Hematopoietic multipotent progenitor cell (in vitro differentiated cells): ENCODE data around the gene LRRC27. TPM values are rescaled to one million over a fixed set of nuclear protein-coding genes. Genes with fewer than 3 reads are reported as not detected.
"Not testable (repeated sequence)": the region's sequence is repeated elsewhere in the genome, so short reads cannot be mapped to it uniquely, and the experiment has no call there.

Experiments used
- DNase-seq, 3 donors: peaks; one replicate each; pipeline ENCODE4 v3.0.0-alpha.2; 2011 to 2015; ENCODE audit warnings: low read depth in 2 of 3, low spot score in 2 of 3
- total RNA-seq: library from RNA; depleted of rRNA; stranded (reverse); fragments of >200 nt; gene quantifications from one replicate; pipeline ENCODE4 v1.2.3, GENCODE V29; 2012

Gene LRRC27
- total RNA-seq, 1 donor, result 8.1 TPM

DNA sequence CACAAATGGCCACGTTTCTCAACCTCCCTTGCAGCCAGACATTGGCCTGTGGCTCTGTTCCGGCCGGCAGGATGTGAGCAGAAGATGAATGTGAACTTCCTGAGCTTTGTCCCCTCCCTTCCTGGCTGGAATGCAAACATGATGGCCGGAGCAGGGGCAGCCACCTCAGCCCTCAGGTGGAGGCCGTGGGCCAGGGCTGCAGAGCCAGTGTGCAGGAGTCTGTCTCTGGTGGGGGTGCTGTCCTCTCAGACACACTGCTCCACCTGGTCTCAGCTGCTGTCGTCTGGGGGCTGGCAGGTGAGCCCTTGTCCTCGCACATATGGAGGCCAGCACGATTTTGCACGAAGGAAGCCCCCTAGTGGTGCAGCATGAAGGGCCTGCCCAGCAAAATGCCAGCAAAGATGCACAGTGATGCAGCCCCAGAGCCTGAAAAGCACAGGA, 39.7 kb downstream of the LRRC27 start:
- no peak for DNase-seq

DNA sequence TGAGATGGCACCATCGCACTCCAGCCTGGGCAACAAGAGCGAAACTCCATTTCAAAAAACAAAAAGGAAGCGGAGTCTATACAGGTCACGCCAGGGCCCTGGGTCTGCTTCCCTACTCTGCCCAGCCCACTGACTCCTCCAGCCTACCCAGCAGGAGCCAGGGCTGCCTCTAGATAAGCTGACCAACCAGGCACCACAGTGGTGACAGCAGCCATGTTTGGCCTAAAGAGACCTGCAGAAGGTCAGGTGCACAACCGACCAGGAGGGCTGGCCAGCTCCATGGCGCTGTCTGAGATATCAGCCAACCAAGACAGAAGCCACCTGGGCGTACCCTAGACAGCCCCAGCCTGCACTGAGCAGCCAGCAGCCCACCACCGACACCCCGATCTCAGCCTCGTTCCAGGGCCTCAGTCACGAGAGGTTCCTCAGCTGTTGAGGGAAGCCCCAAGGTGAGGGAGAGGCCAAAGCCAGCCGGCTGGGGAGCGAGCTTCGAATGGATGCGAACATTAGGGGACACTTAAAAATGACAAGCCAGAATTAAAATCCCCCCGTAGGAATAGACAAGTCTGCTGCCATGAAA, 40.6 kb downstream of the LRRC27 start:
- DNase-seq, result no peak

DNA sequence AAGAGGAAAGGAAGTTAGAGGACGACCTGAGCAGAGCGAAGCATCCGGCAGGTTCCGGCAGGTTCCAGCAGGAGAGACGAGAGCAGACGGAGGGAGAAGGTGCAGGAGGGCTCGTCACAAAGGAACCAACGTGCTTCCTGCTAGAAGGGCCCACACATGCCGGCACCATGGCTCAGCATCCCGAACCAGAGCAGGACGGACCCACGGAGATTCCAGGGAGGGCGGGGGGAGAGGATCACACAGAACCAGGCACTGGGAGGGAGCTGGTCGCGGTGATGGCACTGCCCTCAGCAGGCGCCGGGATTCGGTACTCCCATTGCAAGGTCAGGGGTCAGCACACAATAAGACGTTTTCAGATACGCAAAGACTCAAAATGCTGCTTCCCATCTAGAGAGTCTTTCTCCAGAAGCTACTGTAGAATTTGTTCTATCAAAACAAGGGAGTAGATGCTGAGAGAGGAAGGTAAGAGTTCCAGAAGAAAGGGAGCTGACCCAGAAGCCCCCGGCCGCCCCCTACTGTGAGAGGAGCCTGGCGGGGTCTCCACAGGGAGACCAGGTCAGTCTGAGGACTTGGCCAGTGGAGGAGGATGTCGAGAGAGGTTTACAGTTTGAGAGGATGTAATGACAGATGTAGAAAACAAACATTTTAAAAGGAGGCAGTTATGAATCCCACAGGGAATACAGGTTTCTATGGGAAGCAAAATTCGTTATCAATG, 41.4 kb downstream of the LRRC27 start:
- DNase-seq, result no peak

DNA sequence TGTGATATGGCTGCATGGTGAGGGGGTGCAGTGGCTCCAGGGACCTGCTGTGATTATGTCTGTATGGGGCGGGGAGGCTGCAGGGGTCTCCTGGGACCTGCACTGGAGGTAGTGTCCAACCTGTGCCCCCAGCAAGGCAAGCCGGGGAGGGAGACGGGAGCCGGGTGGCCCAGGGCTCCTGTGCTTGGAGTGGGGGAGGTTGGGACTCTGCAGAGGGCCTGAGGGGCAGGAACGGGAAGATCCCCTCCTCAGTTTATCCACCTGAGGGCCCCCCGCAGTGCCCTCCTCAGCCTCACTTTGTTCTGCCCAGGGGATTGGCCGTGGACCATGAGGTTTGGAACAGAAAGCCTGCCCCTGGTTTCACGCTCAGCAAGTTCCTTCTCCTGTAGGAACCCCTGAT, 42.2 kb downstream of the LRRC27 start:
- no peak for DNase-seq

DNA sequence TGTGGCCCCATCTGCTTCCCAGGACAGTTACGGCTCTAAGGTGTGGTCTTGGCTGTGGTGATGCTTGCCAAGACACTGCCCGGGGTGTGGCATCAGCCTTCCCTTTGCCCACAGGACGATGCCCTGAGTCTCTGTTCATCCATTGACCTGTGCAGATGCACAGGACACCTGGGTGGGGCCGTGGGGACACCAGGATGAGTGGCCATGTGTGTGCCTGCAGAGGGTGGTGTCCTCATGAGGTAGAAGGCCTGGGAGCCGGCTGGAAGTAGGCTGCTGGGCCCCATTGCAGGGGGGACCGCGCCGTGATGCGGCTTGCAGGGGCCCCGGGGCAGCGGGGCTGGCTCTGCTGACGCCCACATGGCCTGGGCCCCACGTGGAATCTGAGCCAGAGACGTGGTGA, 42.6 kb downstream of the LRRC27 start:
- DNase-seq, result no peak

DNA sequence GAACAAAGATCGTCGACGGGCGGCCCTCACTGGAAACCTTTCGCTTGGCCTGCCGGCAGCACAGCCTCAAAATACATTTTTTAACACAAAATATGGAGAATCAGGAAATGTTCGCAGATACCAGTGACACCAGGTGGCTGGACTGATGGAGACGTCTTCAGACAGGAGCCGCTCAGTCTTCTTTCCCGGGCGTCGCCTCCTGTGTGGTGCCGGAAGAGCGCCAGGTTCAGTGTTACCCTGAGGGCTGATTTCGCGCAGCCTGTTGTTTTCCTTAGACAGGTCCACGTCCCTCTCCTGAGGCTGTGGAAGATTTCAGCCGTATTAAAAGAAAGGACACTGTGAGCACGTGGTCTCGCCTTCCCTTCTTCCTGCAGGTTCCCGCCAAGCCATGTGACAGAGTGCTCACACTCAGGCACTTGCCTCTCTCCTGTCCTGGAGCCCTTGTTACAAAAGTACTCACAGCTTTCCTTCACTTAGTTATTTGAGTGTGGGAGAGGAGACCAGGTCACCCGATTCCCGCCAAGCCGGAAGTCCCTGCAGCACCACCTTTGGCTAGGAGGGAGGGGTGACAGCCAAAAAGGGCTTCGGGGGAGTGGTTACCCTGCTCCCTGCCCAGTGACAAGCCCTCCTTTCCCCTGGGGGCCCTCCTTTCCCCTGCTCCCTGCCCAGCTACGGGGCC, 43.3 kb downstream of the LRRC27 start:
- no peak for DNase-seq

DNA sequence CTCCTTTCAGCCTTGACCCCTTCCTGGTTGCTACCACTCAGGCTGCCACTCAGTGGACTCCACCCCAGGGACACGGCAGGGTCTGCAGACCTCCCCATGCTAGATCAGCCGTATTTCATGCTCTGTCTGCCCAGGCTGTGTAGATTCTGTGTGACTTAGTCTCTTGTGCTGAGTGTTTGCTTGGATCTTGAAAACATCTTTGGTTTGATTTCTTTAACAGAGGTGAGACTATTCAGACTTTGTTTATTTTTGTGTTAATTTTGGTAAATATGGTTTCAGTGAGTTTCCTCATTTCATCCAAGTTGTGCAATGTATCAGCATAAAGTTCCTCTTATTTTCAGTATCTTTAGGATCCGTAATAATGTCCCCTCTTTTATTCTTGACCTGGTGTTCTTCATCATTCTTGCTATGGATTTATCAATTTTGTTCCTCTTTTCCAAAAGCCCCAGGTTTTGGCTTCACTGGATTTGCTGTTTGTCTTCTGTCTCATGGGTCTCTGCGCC, 43.9 kb downstream of the LRRC27 start:
- no peak for DNase-seq

DNA sequence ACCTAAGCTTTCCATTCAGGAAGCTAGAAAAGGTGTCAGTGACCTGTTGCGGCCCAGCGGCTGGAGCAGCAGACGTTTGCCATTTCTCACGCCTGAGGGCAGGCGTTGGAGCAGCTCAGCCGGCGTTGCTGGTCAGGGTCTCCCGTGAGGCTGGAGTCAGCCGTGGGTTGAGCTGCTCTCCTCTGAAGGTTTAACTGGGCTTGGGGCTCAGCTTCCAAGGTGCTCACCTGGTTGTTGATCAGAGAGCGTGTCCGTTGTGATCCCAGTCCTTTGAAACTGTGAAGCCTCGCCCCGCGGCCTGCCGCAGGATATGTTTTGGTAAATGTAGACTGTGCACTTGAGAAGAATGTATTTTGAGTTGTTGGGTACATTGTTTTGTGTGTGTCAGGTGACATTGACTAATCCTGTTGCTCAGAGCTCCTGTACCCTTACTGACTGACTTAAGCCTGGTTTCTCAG, 44.4 kb downstream of the LRRC27 start:
- DNase-seq, result no peak

DNA sequence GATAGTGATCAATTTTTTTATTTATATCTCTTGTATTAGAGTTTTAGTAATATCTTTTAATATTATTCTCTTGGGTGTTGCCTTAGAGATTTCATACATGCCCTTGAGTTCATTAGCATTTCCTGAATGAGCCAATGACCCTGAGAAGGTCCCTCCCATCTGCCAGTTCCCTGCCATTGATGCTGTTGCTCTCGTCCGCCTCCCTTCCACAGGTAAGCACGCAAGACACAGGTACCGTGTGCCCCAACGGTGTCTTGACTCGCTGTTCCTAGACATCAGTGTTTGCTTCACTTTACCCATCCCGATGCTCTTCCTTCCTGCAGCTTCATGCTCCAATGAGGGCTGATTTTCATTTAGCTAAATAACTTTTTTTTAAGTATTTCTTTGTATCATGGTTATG, 45.3 kb downstream of the LRRC27 start:
- DNase-seq, result no peak

DNA sequence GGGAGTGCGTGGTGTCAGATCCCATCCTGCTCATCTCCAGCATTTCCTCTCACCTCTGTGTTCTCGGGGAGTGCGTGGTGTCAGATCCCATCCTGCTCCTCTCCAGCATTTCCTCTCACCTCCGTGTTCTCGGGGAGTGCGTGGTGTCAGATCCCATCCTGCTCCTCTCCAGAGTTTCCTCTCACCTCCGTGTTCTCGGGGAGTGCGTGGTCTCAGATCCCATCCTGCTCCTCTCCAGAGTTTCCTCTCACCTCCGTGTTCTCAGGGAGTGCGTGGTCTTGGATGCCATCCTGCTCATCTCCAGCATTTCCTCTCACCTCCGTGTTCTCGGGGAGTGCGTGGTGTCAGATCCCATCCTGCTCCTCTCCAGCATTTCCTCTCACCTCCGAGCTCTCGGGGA, 47.0 kb downstream of the LRRC27 start:
- not testable (repeated sequence) for DNase-seq

DNA sequence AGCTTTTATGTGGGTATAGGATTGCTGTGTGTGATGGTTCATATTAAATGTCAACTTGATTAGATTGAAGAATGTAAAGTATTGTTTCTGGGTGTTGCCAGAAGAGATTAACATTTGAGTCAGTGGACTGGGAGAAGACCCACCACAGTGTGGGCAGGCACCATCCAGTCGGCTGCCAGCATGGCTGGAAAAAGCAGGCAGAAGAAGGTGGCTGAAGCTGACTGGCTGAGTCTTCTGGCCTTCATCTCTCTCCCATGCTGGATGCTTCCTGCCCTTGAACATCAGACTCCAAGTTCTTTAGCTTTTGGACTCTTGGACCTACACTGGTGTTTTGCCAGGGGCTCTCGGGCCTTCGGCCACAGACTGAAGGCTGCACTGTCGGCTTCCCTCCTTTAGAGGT, 49.0 kb downstream of the LRRC27 start:
- DNase-seq, result not testable (repeated sequence)

DNA sequence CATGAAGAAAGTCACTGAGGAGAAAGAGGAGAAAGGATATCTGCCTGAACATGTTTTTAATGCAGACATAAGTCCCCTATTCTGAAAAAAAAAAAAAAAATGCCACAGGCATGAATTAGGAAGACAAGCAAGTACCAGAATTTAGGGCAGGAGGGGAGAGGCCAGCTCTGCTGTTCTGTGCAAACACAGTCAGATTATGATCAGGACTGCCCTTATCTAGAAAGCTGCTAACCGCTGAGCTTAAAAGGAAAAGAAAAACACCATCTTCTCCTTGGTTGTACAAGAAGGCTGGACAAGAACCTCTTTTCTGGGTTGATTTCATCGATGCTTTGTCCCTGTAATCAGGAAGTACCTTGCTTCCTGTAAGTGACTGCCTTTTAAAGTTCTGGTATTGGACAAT, 49.7 kb downstream of the LRRC27 start:
- no peak for DNase-seq

DNA sequence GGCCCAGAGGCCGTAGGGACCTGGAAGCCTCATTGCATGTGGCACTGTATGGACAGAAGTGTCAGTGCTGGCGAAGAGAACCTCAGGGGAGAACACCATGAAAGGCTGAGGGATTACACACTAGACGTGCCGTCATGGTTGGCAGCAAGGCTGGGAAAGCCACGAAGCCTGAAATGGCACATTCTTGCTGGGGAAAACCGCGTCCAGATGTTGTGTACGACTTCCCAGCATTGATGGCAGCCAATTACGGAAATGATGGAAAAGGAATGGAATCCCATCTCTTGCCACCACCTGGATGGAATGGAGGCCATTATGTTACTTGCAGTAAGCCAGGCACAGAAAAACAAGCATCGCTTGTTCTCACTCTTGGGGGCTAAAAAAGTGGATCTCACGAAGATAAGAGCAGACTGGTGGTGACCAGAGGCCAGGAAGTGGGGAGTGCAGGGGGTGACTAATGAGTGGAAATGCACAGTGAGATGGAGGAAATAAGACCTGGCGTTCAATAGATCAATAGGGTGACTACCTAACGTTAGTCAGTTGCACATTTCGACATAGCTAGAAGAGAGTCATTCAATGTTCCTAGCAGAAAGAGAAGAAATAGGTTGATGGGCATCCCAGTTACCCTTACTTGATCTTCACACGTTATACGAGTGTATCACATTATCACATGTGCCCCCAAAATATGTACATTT, 50.4 kb downstream of the LRRC27 start:
- no peak for DNase-seq

DNA sequence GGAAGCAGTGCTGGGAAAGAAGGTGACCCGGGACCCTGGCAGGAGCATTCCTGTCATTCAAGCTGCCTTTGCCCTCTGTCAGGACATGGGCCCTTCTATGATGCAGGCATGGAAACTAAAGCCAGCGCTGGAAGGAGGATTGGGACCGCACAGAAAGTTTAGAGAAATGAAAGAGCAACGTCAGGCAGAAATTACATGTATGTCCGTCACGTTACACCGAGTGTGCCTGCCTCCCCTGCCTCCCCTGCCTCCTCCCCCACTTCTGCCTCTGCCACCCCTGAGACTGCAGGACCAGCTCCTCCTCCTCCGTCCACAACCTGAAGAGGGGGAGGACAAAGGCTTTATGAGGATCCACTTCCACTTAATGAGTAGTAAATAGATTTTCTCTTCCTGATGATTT, 51.1 kb downstream of the LRRC27 start:
- DNase-seq, result no peak

DNA sequence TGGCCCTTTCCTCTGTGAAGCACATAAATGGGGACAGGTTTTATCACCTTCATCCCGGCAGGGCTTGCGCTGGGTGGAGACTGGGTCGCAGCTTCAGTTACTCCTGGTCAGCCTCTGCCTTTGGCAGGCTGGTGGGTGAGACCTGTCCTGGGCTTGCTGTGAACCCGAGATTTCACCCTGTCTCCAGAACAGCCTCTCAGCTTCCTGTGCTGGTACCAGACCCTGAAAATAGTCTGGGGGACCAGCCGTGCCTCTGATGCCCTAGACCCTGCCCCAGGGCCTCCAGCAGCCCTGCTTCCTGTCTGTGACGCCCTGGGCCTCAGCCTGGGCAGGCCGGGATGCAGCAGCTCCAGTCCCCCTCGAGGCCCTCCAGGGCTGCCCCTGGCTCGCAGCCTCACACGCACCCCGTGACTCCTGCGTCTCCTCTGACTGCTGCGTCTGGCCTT, 51.8 kb downstream of the LRRC27 start:
- DNase-seq, result no peak

DNA sequence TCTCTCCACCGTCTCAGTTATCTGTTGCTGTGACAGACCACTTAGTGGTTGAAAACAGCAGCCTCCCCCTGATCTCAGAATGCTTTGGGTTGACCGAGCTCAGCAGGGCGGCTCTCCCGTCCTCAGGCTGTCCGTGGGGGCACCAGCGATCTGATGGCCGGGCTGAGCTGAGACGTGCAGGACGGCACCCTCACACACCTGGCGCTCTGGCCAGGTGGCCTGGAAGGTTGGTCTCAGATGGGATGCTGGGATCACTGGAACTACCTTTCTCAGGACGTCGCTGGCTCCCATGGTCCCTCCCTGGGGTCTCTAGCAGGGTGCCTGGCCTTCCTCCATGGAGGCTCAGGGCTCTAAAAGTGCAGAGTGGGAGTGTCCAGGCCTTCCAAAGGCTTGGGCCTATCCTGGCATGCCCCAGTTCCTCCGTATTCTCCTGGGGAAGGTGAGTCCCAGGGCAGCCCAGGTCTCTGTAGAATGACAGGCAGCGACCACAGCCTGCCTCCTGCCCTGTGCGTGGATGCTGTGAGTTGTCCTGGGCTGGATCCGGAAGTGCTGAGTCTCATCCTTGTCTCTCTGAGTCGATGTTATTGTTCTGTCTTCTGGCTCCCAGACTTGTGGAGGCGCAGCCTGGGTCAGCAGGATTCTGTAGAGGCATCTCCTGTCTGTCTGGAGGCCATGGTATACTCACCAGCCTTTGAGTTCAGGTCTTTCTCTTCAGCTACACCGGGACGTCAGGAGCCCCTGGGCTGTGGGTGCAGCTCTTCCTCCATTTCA, 52.8 kb downstream of the LRRC27 start:
- no peak for DNase-seq

DNA sequence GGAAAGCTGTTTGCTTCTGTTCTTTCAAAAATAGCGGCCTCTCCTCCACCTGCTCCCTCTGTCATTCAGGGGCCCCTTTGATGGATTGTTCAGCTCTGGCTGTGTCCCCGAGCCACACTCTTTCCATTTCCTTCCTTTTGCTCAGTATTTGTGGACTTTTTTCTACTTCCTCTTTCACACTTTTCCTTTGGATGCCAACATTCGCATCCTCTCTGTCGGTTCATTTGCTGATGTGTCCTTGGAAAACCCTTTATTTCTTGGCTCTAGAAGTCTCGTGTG, 53.3 kb downstream of the LRRC27 start:
- peak in 1 of 3 donors; percentile 56 for DNase-seq

DNA sequence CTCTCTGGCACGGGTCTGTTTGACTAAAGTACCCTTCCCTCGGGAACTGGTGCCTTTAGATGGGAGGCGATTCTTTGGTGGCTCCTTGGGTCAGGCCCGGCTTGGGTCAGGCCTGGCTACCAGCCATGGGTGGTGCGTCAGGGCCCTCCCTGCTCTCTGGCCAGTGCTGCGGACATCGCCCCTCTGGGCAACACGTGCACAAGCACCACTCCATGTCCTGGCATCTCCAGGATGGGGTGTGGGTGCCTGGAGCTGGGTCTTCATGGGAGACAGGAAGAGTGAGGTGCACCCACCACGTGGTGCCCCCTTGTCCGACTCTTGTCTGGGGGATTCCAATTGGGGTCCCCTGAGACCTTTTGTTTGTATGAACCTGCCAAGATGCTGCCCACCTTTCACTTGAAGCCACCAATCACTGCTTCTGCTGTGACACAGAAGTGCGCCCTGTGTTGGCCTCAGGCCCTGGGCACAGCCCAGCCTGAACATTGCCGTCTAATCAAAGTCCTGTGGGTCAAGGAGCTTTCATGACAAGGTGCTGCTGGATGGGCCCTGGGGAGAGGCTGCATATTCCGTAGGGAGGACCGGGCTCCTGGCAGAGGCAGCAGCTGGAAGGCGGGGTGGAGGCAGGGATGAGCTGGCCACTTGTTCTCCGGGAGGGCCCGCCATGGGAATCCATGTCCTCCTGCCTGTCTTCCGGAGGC, 53.9 kb downstream of the LRRC27 start:
- DNase-seq, result no peak

DNA sequence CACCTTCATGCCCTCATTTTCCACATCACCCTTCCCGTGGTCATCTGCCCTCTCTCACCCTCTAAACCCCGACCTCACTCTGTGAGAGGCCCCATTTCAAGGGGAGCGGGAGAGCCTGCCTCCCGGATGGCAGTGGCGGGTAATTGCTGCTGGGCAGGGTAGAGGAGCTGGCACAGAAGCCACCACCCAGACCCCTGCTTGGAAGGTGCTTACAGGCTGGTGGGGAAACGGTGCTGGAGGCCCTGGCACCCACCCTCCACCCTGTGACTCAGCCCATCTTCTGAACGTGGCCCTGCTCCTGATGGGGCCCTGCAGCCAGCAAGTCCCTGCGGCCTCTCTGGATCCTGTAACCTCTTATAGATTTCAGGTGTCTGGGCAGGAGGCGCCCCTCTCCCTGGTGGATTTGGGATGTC, 54.4 kb downstream of the LRRC27 start:
- DNase-seq, result peak in 2 of 3 donors; percentile 40 to 50

DNA sequence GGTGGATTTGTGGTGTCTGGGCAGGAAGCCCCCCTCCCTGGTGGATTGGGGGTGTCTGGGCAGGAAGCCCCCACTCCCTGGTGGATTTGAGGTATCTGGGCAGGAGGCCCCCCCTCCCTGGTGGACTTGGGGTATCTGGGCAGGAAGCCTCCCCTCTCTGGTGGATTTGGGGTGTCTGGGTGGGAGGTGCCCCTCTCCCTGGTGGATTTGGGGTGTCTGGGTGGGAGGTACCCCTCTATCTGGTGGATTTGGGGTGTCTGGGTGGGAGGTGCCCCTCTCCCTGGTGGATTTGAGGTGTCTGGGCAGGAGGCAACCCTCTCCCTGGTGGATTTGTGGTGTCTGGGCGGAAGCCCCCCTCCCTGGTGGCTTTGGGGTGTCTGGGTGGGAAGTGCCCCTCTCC, 54.9 kb downstream of the LRRC27 start:
- not testable (repeated sequence) for DNase-seq
